ACC112 (cell line): ENCODE results near the gene LPAR6.

Experiments used
- H2AFZ ChIP-seq: fragments of 200-600 bp; sonication (generic); one replicate; pipeline ENCODE4 v1.6.0; 2017; ENCODE audit warnings: antibody characterized with exemption, low read length; ENCODE audit not compliant: unreplicated experiment
- H3K27ac ChIP-seq: fragments of 200-600 bp; sonication (generic); 2 replicates; pipeline ENCODE4 v1.5.1; 2014; ENCODE audit warnings: low read depth, mild to moderate bottlenecking, antibody characterized with exemption, low read length, moderate library complexity
- H3K27me3 ChIP-seq: fragments of 200-600 bp; sonication (generic); 2 replicates; pipeline ENCODE4 v1.6.1; 2014; ENCODE audit warnings: mild to moderate bottlenecking, antibody characterized with exemption, low read length, moderate library complexity, mixed read lengths; ENCODE audit not compliant: insufficient read depth
- H3K36me3 ChIP-seq: fragments of 200-600 bp; sonication (generic); 2 replicates; pipeline ENCODE4 v1.6.1; 2016; ENCODE audit warnings: mild to moderate bottlenecking, antibody characterized with exemption, low read length, moderate library complexity, mixed read lengths; ENCODE audit not compliant: insufficient read depth
- H3K4me1 ChIP-seq: fragments of 200-600 bp; sonication (generic); one replicate; pipeline ENCODE4 v1.6.1; 2016; ENCODE audit warnings: low read length, mixed read lengths; ENCODE audit not compliant: insufficient read depth, unreplicated experiment, control insufficient read depth
- H3K4me3 ChIP-seq: fragments of 200-600 bp; sonication (generic); 2 replicates; pipeline ENCODE4 v1.5.1; 2014; ENCODE audit warnings: mild to moderate bottlenecking, low read depth, low read length
- H3K79me2 ChIP-seq: fragments of 200-600 bp; sonication (generic); one replicate; pipeline ENCODE4 v1.6.0; 2016; ENCODE audit warnings: low read length; ENCODE audit not compliant: control insufficient read depth, unreplicated experiment, insufficient read depth

Gene LPAR6

GRCh38 chr13:48377857-48378256, 35.1 kb downstream of the LPAR6 start:
- H2AFZ ChIP-seq: no peak overlapping the region
- H3K4me1 ChIP-seq: no peaks in the 10 kb centered on the region
- H3K79me2 ChIP-seq: no peaks in the 10 kb centered on the region
- H3K4me3 ChIP-seq: no peak overlapping the region
- H3K36me3 ChIP-seq: peaks cover 51% of the 10 kb centered on the region
- no peak overlapping the region for H3K27ac ChIP-seq
- H3K27me3 ChIP-seq: no peaks in the 10 kb centered on the region

- no peaks in the 10 kb centered on the region for H3K4me1 ChIP-seq
- H3K27me3 ChIP-seq: no peaks in the 10 kb centered on the region
- H2AFZ ChIP-seq: no peak overlapping the region
- H3K79me2 ChIP-seq: no peaks in the 10 kb centered on the region
- peaks cover 22% of the 10 kb centered on the region for H3K36me3 ChIP-seq
- no peak overlapping the region for H3K27ac ChIP-seq
- no peak overlapping the region for H3K4me3 ChIP-seq
Measured at GRCh38 chr13:48370815-48371214, 42.1 kb downstream of the LPAR6 start.

GRCh38 chr13:48369988-48370387, 42.9 kb downstream of the LPAR6 start:
- no peaks in the 10 kb centered on the region for H3K27me3 ChIP-seq
- no peak overlapping the region for H2AFZ ChIP-seq
- H3K36me3 ChIP-seq: peaks cover 20% of the 10 kb centered on the region
- H3K4me1 ChIP-seq: no peaks in the 10 kb centered on the region
- H3K4me3 ChIP-seq: no peak overlapping the region
- H3K79me2 ChIP-seq: no peaks in the 10 kb centered on the region
- H3K27ac ChIP-seq: no peak overlapping the region
